ENCODE data around the gene MRPS22.
"Not testable (repeated sequence)": the region's sequence is repeated elsewhere in the genome, so short reads cannot be mapped to it uniquely, and the experiment has no call there.

The MRPS22 gene

DNA sequence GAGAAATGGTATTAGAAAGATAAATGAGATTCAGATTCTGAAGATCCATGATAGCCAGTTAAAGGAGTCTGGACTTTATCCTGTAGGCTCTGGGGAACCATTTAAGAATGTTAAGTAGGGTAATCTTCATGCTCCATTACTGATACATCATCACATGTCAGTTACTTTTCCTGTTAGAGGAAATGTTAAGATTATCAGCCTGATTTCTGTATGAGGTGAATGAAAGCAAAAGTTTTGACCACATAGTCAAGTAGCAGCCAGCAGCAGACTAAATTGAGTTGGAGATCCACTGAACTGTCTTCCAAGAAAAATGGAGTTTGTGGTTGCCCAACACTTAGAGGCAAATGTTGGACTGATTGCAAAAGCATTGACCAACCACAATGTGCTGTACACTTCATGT lies 50.3 kb downstream of the MRPS22 start:
- DNase-seq (ENCODE audit: low read depth in 2 of 2) = no peak

DNA sequence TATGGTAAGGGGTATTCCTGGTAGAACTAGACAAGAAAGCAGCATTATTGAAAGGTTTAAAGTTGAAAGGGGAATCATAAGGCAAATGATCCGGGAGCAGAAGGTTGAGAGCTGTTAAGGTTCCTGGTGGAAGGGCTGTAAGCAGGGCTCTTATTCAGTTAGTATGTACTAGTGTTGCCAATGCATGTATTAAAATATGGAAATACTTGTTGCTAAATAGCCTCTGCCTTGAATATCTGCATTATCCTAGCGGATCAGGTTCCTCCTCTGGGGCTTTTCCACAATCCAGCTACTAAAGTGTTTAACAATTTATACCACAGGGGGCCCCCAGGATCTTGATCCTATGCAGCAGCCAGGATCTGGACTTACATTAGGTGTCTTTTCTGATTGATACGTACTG lies 52.9 kb downstream of the MRPS22 start:
- no peak for DNase-seq (ENCODE audit: low read depth in 2 of 2)

DNA sequence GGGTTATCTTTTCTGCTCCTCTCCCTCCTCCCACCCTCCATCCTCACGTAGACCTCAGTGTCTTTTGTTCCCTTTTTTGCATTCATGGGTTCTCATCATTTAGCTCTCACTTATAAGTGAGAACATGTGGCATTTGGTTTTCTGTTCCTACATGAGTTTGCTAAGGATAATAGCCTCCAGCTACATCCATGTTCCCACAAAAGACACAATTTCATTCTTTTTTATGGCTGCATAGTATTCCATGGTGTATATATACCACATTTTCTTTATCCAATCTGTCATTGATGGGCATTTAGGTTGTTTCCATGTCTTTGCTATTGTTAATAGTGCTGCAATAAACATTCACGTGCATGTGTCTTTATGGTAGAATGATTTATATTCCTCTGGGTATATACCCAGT lies 57.3 kb downstream of the MRPS22 start:
- DNase-seq (ENCODE audit: low read depth in 2 of 2) = not testable (repeated sequence)
